Colon (tissue), 2 donors: ENCODE data around the gene G6PC3.

Experiments
- FAIRE-seq: peaks from 2 replicates; lab custom pipeline; 2012; peaks lifted over from hg19 to GRCh38; lab: Jason Lieb, UNC
- donor health status: control.
- donor health status: control.

G6PC3 gene

DNA sequence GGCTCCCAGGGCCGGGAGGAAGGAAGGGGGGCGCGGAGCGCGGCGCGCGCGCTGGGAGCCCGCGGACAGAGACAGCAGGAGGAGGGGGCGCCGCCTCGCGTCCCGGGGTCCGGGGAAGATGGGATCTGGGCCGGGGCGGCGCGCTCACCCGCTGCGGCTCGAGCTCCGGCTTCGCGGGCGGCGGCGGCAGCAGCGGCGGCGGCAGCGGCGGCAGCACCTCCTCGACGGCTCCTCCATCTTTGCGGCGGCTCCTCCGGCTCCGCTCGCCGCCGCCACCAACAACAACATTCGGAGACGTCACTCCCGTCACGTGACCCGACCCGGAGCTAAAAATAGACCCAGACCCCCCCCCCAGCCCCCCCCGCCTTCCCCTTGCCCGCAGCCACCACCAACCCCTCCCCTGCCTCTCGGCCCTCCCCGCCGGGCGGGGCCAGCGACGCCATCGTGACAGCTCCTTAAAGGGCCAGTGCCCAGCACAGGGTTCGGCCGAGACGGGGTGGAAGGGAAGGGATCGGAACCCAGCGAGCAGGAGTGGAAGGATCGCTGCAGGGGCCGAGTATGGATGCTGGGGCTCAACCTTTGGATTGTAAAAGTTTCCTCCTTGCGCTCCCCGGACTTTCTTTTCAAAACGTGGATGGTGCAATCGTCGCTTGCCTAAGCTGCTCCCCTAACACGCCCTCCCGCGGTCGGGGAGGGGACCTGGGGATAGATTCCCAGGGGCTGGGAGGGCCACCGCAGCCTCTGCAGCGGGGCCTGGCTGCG is 53.0 kb downstream of the G6PC3 start, which contains the start of gene HDAC5:
Gene HDAC5 (minus strand): TSS at position 286 of the 762 bp plus-strand sequence. CDS start 6,126 bp downstream, outside the sequence.
- no peak for FAIRE-seq

GRCh38 chr17:44124118-44124438 is 53.5 kb downstream of the G6PC3 start:
- no peak for FAIRE-seq
